ENCODE data around the gene SDSL. TPM values are rescaled to one million over a fixed set of nuclear protein-coding genes. Genes with fewer than 3 reads are reported as not detected.

Gene SDSL
- total RNA-seq, 1 donor from 2014 or later, result 13.3 TPM

- Histone ChIP-seq H3K27ac (replicated peaks) (no peak overlapping the region), H3K9me3 (replicated peaks) (no peaks in the 10 kb centered on the region), H3K27me3 (ENCODE audit: low read depth) (peaks cover 89% of the 10 kb centered on the region), H3K4me1 (no peaks in the 10 kb centered on the region), H3K36me3 (no peaks in the 10 kb centered on the region), H3K4me3 (no peak overlapping the region)
- TF ChIP-seq CTCF (IDR thresholded peaks at IDR 0.05; ENCODE audit: borderline replicate concordance), result no peak
- intact Hi-C loops (cut with micrococcal nuclease), result no loop called here
- DNase-seq, result no peak
Observed at GRCh38 chr12:113445544-113446171, 23.5 kb downstream of the SDSL start.

DNA sequence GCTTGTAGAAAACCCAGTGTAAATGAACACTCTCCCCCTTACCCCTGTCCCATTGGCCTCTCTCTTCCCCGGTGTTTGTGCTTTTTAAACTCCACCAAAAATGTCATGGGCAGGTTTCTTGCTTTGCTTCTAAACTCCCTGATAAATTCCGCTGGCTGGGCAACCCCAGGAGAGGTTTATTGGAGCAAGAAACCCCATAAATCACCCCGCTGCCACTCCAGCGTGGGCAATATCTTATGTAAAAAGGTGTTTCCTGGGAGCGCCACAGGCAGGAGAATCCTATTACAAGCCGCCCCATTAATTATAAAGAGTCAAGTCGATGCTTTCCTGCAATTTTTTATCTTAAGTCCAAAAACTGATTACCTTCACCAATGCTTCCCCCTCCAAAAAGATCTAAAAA, 26.7 kb downstream of the SDSL start:
- H3K36me3 ChIP-seq, result no peaks in the 10 kb centered on the region
- intact Hi-C loops (cut with micrococcal nuclease), result no loop called here
- H3K27me3 ChIP-seq (ENCODE audit: low read depth), result peaks cover 78% of the 10 kb centered on the region
- H3K4me1 ChIP-seq, result no peaks in the 10 kb centered on the region
- H3K27ac ChIP-seq (replicated peaks), result no peak overlapping the region
- no peak for TF ChIP-seq CTCF (IDR thresholded peaks at IDR 0.05; ENCODE audit: borderline replicate concordance)
- DNase-seq, result no peak
- no peaks in the 10 kb centered on the region for H3K9me3 ChIP-seq (replicated peaks)
- no peak overlapping the region for H3K4me3 ChIP-seq

DNA sequence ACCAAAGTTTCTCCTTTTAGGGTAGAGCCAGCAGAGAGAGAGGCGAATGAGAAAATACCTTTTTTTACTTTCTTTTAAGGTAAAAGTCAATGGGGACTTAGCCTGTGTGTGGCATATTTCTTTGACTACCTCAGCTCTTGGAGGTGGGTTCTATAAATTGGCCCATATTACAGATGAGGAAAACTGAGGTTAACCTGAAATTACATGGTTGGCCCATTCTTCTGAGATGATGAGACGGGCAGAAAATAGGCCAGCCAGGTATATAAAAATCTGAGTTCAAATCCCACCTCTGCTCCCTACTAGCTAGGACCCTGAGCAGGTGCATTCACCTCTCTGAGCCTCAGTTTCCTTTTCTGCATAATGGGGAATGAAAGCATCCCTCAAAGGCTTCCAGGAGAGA, 27.1 kb downstream of the SDSL start:
- Histone ChIP-seq H3K27ac (replicated peaks) (no peak overlapping the region), H3K4me1 (no peaks in the 10 kb centered on the region), H3K36me3 (no peaks in the 10 kb centered on the region), H3K4me3 (no peak overlapping the region), H3K9me3 (replicated peaks) (no peaks in the 10 kb centered on the region), H3K27me3 (ENCODE audit: low read depth) (peaks cover 78% of the 10 kb centered on the region)
- no peak for TF ChIP-seq CTCF (IDR thresholded peaks at IDR 0.05; ENCODE audit: borderline replicate concordance)
- no peak for DNase-seq
- intact Hi-C loops (cut with micrococcal nuclease), result no loop called here

GRCh38 chr12:113449839-113450238, 27.7 kb downstream of the SDSL start:
- intact Hi-C loops (cut with micrococcal nuclease), result no loop called here
- no peak overlapping the region for H3K27ac ChIP-seq (replicated peaks)
- no peak for DNase-seq
- H3K9me3 ChIP-seq (replicated peaks), result no peaks in the 10 kb centered on the region
- H3K4me3 ChIP-seq, result no peak overlapping the region
- peaks cover 78% of the 10 kb centered on the region for H3K27me3 ChIP-seq (ENCODE audit: low read depth)
- H3K4me1 ChIP-seq, result no peaks in the 10 kb centered on the region
- H3K36me3 ChIP-seq, result no peaks in the 10 kb centered on the region
- no peak for TF ChIP-seq CTCF (IDR thresholded peaks at IDR 0.05; ENCODE audit: borderline replicate concordance)

DNA sequence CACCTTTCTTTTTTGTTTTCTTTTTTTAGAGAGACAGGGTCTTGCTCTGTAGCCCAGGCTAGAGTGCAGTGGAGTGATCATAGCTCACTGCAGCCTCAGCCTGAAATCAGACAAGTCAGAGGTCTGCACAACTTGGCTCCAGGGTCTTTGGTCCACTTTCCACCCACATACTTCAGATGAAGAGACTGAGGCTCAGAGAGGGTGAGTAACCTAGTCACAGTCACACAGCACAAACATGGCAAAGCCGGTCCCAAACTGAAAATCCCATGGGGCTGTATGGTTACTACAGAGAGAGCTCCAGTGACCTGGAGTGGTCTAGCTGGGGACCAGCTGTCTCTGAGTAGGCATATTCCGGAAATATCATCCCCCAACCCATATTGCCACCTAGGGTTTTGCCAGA, 30.3 kb downstream of the SDSL start:
- Histone ChIP-seq H3K36me3 (no peaks in the 10 kb centered on the region), H3K4me3 (no peak overlapping the region), H3K27ac (replicated peaks) (no peak overlapping the region), H3K9me3 (replicated peaks) (no peaks in the 10 kb centered on the region), H3K4me1 (no peaks in the 10 kb centered on the region), H3K27me3 (ENCODE audit: low read depth) (peaks cover 78% of the 10 kb centered on the region)
- intact Hi-C loops (cut with micrococcal nuclease), result no loop called here
- no peak for DNase-seq
- no peak for TF ChIP-seq CTCF (IDR thresholded peaks at IDR 0.05; ENCODE audit: borderline replicate concordance)
